Skeletal muscle tissue (tissue), 4 donors: ENCODE data around the gene TRIM44. TPM values are rescaled to one million over a fixed set of nuclear protein-coding genes. Genes with fewer than 3 reads are reported as not detected.
"Not testable (repeated sequence)": the region's sequence is repeated elsewhere in the genome, so short reads cannot be mapped to it uniquely, and the experiment has no call there.

ENCODE experiments used
- H3K27ac ChIP-seq: one replicate; pipeline ENCODE4 v1.7.0; 2013; ENCODE audit warnings: mild to moderate bottlenecking, low read depth, low read length, inconsistent platforms
- H3K27me3 ChIP-seq, 3 donors: one replicate each; pipeline ENCODE4 v1.7.0; 2013; ENCODE audit warnings: low read length in 3 of 3; ENCODE audit not compliant: control insufficient read depth in 3 of 3, insufficient read depth in 3 of 3
- H3K36me3 ChIP-seq, 3 donors: one replicate each; pipeline ENCODE4 v1.7.0; 2013; ENCODE audit warnings: low read length in 3 of 3; ENCODE audit not compliant: control insufficient read depth in 3 of 3, insufficient read depth in 3 of 3
- H3K4me1 ChIP-seq, 3 donors: one replicate each; pipeline ENCODE4 v1.7.0; 2013; ENCODE audit warnings: low read length in 3 of 3, mild to moderate bottlenecking in 3 of 3; ENCODE audit not compliant: control insufficient read depth in 3 of 3, insufficient read depth in 3 of 3
- H3K4me3 ChIP-seq, 3 donors: one replicate each; pipeline ENCODE4 v1.7.0; 2013; ENCODE audit warnings: low read length in 3 of 3
- H3K9ac ChIP-seq, 3 donors: one replicate each; pipeline ENCODE4 v1.7.0; 2013; ENCODE audit warnings: low read length in 3 of 3, mild to moderate bottlenecking in 3 of 3, moderate library complexity in 2 of 3, low read depth in 1 of 3
- H3K9me3 ChIP-seq, 3 donors: one replicate each; pipeline ENCODE4 v1.7.0; 2013; ENCODE audit warnings: low read length in 3 of 3; ENCODE audit not compliant: control insufficient read depth in 3 of 3
- total RNA-seq: library from RNA; depleted of rRNA; stranded (reverse); fragments of >200 nt; gene quantifications from one replicate; pipeline ENCODE4 v1.2.3, GENCODE V29; 2014
- donor health status: Osteomylitis.

Gene TRIM44
- total RNA-seq, 1 donor from 2014 or later = 11.5 TPM

DNA sequence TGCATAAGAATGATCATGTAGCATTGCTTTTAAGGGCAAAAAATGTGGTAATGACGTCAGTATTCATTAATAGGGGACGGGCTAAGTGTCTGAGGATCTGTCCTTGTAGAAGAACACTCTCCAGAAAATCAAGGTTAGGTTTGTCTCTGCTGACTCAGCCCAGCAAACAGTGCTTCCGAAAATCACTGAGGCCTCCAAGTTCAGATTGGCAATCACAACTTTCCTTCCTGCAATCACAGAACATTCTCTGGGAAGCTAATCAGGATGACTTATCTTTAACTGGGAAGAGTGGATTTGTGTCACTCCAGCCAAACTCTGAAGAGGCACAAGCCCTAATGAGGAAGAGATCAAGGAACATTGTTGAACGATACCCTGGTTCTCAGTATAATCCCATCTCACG is 158.0 kb downstream of the TRIM44 start:
- Histone ChIP-seq H3K36me3 (no peaks in the 10 kb centered on the region), H3K9me3 (no peaks in the 10 kb centered on the region), H3K4me1 (peaks cover 0 to 5% (median 3%) of the 10 kb centered on the region in 3 donors), H3K27ac (no peak overlapping the region), H3K4me3 (no peak overlapping the region), H3K27me3 (no peaks in the 10 kb centered on the region), H3K9ac (no peak overlapping the region)

DNA sequence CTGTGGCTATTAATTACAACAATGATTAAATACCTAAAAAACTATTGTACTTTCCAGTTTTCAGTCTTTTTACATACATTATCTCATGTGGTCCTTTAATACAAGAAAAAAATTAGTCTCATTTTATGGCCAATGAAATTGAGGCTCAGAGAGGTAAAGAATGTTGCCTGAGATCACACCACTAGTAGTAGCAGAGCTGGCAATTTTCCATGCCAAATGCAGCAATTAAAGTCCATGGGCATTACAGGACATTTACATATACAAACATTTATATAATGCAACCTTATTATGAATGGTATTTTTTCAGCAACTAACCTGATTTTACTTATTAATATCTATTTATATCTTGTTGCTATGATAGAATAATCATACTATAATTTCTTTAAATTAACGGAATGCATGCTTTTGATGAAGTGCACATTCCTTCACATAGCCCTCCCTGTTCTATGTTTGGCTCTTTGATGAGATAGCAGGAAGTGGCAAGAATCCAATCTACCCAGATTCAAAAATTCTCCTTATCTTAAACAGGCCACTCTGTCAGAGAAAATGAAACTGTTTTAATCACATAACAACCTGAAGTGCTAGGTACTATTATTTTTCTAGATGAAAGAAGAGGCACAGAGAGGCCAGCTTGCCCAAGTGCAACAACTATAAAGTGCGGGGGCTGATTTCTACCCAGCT is 160.4 kb downstream of the TRIM44 start:
- no peak overlapping the region for H3K27ac ChIP-seq
- no peaks in the 10 kb centered on the region for H3K9me3 ChIP-seq
- H3K27me3 ChIP-seq = no peaks in the 10 kb centered on the region
- H3K4me3 ChIP-seq = no peak overlapping the region
- no peaks in the 10 kb centered on the region for H3K36me3 ChIP-seq
- H3K4me1 ChIP-seq = peaks cover 5 to 8% (median 6%) of the 10 kb centered on the region in 3 donors
- no peak overlapping the region for H3K9ac ChIP-seq

DNA sequence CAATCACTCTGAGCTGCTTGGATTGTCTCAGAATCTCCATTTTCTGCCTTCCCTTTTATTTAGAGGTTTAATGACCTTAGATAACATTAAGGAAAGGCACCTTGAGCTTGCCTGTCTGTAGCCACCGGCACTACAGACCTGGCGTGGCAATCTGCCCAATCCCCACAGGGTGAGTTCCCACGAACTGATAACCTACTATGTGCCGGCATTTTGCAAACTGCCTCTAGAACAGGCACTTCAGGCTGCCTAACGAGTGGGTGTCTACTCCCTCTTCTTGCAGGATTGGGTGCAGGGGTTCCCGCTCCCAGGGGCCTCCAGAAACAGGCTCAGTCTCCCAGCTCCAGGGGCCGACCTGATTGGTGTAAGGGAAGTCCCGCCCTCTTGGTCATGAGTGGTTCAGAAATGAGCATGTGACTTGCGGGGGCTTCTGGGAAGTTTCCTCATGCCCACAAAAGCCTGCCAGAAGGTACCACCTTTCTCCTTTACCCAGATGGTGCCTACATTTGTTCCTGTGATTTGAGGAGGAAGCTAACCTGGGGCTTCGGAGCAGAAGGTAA is 161.2 kb downstream of the TRIM44 start:
- no peaks in the 10 kb centered on the region for H3K27me3 ChIP-seq
- H3K4me3 ChIP-seq = no peak overlapping the region
- no peaks in the 10 kb centered on the region for H3K36me3 ChIP-seq
- no peak overlapping the region for H3K9ac ChIP-seq
- no peaks in the 10 kb centered on the region for H3K9me3 ChIP-seq
- H3K27ac ChIP-seq = no peak overlapping the region
- H3K4me1 ChIP-seq = peaks cover 5 to 8% (median 6%) of the 10 kb centered on the region in 3 donors

DNA sequence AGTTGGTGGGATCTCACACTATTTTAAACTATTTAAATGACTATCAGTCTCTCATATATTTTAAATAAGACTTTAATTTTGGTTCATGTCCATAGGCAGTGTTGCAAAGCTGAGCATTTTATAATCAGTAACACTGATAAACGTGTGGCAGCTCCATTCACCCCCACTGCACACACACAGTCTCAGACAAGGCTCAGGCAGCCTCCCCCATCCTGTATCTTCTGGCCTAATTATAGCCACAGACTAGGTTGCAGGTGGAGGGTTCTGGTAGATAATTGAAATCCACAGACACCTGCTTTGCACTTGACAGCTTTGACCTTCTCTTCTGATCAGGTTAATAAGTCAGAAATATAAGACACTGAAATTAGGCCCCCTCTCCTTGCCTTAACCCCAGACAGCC is 162.8 kb downstream of the TRIM44 start:
- Histone ChIP-seq H3K36me3 (no peaks in the 10 kb centered on the region), H3K4me1 (peaks cover 5 to 8% (median 6%) of the 10 kb centered on the region in 3 donors), H3K9ac (no peak overlapping the region), H3K27ac (no peak overlapping the region), H3K27me3 (no peaks in the 10 kb centered on the region), H3K4me3 (no peak overlapping the region), H3K9me3 (no peaks in the 10 kb centered on the region)

DNA sequence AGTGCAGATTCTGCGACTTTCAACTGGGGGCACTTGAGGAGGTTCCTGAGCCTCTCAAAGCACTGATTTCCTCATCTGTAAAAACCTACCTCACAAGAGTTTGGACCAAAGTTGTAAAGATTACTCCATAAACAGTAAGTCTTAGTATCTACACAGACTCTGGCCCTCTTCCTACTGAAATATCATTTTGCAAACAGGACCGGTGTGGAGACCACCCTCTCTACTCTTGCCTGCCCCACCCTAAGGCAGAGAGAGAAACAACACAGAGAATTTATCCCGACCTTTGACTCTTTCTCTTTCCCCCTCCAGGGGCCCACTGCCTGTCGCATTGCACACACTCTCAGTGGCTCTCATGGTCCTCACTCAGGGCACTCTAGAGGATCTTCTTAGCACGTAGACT is 163.4 kb downstream of the TRIM44 start:
- no peak overlapping the region for H3K4me3 ChIP-seq
- no peaks in the 10 kb centered on the region for H3K27me3 ChIP-seq
- no peaks in the 10 kb centered on the region for H3K9me3 ChIP-seq
- no peak overlapping the region for H3K9ac ChIP-seq
- H3K27ac ChIP-seq = no peak overlapping the region
- H3K4me1 ChIP-seq = peaks cover 5 to 8% (median 6%) of the 10 kb centered on the region in 3 donors
- no peaks in the 10 kb centered on the region for H3K36me3 ChIP-seq

DNA sequence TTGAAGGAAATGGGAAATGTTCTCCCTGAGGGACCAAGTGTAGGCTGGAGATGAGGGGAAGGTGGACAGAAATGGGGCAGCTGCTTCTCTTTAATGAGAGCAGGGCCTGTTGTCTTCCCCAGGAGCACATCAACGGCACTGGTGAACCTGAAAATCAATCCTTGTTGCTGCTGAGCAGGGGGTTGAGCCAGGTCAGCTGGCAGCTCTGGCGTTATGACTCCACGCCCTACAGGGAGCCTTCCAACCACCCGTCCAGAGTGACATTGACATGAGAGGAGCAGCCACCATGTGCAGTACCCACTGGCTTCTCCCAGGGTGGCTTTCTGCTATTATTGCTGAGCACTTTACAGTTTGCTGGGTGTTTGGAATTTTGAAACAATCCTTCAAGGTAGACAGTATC is 164.4 kb downstream of the TRIM44 start:
- no peak overlapping the region for H3K9ac ChIP-seq
- H3K4me3 ChIP-seq = no peak overlapping the region
- no peaks in the 10 kb centered on the region for H3K36me3 ChIP-seq
- H3K9me3 ChIP-seq = no peaks in the 10 kb centered on the region
- peaks cover 3 to 6% (median 6%) of the 10 kb centered on the region in 3 donors for H3K4me1 ChIP-seq
- no peak overlapping the region for H3K27ac ChIP-seq
- no peaks in the 10 kb centered on the region for H3K27me3 ChIP-seq

DNA sequence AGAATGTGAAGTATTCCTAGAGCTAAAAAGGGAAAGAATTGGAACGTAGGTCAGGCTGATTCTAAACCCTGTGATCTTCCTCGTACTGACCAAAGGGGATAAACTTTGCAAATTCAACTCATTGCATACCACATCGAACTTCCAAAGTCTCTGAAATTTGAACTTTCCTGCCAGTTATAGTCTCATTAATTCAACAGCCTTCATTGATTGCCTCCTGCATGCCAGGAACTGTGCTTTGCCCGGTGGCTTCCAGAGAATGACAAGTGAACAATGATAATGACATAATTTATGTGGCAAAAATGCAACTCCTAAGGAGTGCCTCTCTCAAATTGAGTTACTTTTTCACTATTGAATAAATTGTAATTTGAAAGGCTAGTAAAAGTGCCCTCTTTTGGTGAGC is 173.6 kb downstream of the TRIM44 start:
- H3K27ac ChIP-seq = no peak overlapping the region
- H3K27me3 ChIP-seq = peaks cover 0 to 3% (median 0%) of the 10 kb centered on the region in 3 donors
- H3K4me3 ChIP-seq = no peak overlapping the region
- H3K9me3 ChIP-seq = no peaks in the 10 kb centered on the region
- no peak overlapping the region for H3K9ac ChIP-seq
- no peaks in the 10 kb centered on the region for H3K36me3 ChIP-seq
- no peaks in the 10 kb centered on the region for H3K4me1 ChIP-seq

DNA sequence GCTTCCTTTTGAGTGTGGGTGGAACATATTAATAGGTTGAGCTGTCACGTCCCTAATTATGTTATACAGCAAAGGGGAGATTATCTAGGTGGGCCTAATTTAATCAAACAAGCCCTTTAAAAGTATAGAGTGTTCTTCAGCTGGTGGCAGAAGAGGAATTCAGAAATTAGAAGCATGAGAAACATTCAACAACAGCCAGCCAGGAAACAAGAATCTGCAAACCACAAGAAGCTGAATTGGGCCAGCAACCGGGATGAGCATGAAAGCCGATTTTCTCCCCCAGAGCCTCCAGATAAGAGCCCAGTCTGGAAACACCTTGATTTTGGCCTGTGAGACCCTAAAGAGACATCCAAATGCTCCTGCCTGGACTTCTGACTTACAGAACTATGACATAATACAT is 175.5 kb downstream of the TRIM44 start:
- peaks cover 0 to 3% (median 0%) of the 10 kb centered on the region in 3 donors for H3K27me3 ChIP-seq
- no peaks in the 10 kb centered on the region for H3K36me3 ChIP-seq
- H3K9ac ChIP-seq = no peak overlapping the region
- H3K27ac ChIP-seq = no peak overlapping the region
- H3K9me3 ChIP-seq = no peaks in the 10 kb centered on the region
- H3K4me1 ChIP-seq = no peaks in the 10 kb centered on the region
- H3K4me3 ChIP-seq = no peak overlapping the region

DNA sequence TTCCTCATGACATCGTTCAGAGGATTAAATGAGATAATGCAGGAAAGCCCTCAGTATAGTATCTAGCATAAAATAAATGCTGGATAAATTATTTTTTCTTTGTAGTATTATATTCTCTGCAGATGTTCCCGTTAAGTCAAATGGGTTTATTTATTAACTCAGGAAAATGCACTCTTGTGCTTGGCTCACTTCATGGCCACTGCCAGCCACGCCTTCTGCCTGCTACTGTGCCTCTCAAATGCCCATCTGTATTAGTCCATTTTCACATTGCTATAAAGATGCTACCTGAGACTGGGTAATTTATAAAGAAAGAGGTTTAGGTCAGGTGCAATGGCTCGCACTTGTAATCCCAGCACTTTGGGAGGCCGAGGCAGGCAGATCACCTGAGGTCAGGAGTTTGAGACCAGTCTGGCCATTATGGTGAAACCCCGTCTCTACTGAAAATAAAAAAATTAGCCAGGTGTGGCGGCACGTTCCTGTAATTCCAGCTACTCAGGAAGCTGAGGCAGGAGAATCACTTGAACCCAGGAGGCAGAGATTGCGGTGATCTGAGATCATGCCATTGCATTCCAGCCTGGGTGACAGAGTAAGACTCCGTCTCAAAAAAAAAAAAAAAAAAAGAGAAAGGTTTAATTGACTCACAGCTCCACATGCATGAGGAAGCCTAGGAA is 176.3 kb downstream of the TRIM44 start:
- H3K9me3 ChIP-seq, H3K27me3 ChIP-seq, H3K4me3 ChIP-seq, H3K36me3 ChIP-seq, H3K27ac ChIP-seq, H3K9ac ChIP-seq, H3K4me1 ChIP-seq: not testable (repeated sequence)
